ENCODE measurements around the gene PEG3. TPM values are rescaled to one million over a fixed set of nuclear protein-coding genes. Genes with fewer than 3 reads are reported as not detected.
A peak's percentile ranks its signal among the peaks of the same experiment; 100 is the strongest.

PEG3 gene
- total and polyA plus RNA-seq, 2 of the 13 experiments (the other 11 are each of a cell fraction or from before 2014, with no cell fraction given): 217 to 394 TPM

DNA sequence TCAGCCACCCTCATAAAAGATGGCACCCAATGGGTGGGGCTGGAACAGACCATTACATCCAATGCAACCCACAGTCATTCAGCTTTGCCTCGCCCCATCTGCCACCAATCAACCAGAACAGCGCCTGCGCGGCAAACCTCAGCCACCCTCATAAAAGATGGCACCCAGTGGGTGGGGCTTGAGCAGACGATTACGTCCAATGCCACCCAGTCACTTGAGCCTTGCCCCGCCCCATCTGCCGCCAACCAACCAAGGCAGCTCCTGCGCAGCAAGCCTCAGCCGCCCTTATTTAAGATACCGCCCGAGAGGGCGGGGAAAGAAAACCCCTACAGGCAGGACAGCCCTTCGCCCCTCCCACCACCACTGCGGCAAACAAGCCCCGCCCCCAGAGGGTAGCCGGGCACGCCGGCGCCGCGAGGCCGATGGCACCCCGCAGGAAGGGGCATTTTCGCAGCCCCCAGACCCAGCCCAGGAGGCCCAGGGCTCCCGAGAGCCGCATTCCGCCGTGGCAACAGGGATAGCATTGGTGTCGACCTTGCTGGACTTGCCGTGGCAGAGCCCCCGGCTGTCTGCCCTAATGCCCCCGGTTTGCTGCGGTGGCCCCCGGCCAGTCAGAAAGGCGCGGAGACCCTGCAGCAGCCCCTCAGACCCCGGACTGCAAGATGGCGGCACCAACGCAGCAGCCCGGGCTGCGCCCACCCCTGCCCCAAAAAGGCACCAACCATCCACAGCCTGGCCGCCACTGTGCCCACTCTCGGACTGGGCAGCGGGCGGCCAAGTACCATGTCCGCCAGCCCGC is 675 bp downstream of the PEG3 start (continued):
- TF ChIP-seq YY1 (IDR thresholded peaks at IDR 0.05; ENCODE audit: insufficient read depth, insufficient replicate concordance, low read depth, low read length) (no peak), FOXC1 (CRISPR knock-in tag; IDR thresholded peaks at IDR 0.05; ENCODE audit: borderline replicate concordance) (0 out of 2 replicates have a peak, but pooled peaks have one; percentile 27), BCL6 (CRISPR knock-in tag; IDR thresholded peaks at IDR 0.05) (no peak), ZNF75D (CRISPR knock-in tag; IDR thresholded peaks at IDR 0.05; ENCODE audit: borderline replicate concordance) (no peak), PBX3 (CRISPR knock-in tag; IDR thresholded peaks at IDR 0.05; ENCODE audit: borderline replicate concordance) (0 out of 2 replicates have a peak, but pooled peaks have one; percentile 42), ARNT (IDR thresholded peaks at IDR 0.05) (no peak), STAT6 (CRISPR knock-in tag; IDR thresholded peaks at IDR 0.05; ENCODE audit: borderline replicate concordance) (no peak), ZNF891 (CRISPR knock-in tag; IDR thresholded peaks at IDR 0.05) (peak; percentile 3; the same call in 1 of the 2 replicates), ZNF550 (CRISPR knock-in tag; IDR thresholded peaks at IDR 0.05; ENCODE audit: borderline replicate concordance) (no peak), HNRNPK (IDR thresholded peaks at IDR 0.05; ENCODE audit: low read depth, low read length, poor library complexity, severe bottlenecking) (no peak), ZBTB38 (CRISPR knock-in tag; IDR thresholded peaks at IDR 0.05) (no peak), SRSF1 (optimal IDR thresholded peaks at IDR 0.05; ENCODE audit: low read depth, low read length) (peak; percentile 35), ZNF354B (CRISPR knock-in tag; IDR thresholded peaks at IDR 0.05) (no peak), PITX1 (CRISPR knock-in tag; IDR thresholded peaks at IDR 0.05) (no peak), ZNF768 (CRISPR knock-in tag; IDR thresholded peaks at IDR 0.05) (0 out of 2 replicates have a peak, but pooled peaks have one; percentile 18)
- TF ChIP-seq, protein P1, sequence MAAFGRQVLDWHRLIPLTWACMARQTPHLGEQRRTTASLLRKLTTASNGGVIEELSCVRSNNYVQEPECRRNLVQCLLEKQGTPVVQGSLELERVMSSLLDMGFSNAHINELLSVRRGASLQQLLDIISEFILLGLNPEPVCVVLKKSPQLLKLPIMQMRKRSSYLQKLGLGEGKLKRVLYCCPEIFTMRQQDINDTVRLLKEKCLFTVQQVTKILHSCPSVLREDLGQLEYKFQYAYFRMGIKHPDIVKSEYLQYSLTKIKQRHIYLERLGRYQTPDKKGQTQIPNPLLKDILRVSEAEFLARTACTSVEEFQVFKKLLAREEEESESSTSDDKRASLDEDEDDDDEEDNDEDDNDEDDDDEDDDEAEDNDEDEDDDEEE (CRISPR knock-in tag; IDR thresholded peaks at IDR 0.05): no peak
- TF ChIP-seq, protein P2, sequence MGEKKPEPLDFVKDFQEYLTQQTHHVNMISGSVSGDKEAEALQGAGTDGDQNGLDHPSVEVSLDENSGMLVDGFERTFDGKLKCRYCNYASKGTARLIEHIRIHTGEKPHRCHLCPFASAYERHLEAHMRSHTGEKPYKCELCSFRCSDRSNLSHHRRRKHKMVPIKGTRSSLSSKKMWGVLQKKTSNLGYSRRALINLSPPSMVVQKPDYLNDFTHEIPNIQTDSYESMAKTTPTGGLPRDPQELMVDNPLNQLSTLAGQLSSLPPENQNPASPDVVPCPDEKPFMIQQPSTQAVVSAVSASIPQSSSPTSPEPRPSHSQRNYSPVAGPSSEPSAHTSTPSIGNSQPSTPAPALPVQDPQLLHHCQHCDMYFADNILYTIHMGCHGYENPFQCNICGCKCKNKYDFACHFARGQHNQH (CRISPR knock-in tag; IDR thresholded peaks at IDR 0.05): no peak
- TF ChIP-seq, protein P3, sequence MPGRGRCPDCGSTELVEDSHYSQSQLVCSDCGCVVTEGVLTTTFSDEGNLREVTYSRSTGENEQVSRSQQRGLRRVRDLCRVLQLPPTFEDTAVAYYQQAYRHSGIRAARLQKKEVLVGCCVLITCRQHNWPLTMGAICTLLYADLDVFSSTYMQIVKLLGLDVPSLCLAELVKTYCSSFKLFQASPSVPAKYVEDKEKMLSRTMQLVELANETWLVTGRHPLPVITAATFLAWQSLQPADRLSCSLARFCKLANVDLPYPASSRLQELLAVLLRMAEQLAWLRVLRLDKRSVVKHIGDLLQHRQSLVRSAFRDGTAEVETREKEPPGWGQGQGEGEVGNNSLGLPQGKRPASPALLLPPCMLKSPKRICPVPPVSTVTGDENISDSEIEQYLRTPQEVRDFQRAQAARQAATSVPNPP (CRISPR knock-in tag; IDR thresholded peaks at IDR 0.05): no peak
- TF ChIP-seq, protein P4, sequence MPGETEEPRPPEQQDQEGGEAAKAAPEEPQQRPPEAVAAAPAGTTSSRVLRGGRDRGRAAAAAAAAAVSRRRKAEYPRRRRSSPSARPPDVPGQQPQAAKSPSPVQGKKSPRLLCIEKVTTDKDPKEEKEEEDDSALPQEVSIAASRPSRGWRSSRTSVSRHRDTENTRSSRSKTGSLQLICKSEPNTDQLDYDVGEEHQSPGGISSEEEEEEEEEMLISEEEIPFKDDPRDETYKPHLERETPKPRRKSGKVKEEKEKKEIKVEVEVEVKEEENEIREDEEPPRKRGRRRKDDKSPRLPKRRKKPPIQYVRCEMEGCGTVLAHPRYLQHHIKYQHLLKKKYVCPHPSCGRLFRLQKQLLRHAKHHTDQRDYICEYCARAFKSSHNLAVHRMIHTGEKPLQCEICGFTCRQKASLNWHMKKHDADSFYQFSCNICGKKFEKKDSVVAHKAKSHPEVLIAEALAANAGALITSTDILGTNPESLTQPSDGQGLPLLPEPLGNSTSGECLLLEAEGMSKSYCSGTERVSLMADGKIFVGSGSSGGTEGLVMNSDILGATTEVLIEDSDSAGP (CRISPR knock-in tag; IDR thresholded peaks at IDR 0.05; ENCODE audit: borderline replicate concordance): 0 out of 2 replicates have a peak, but pooled peaks have one; percentile 13

All from HepG2 (cell line).